ENCODE results near the gene RSL1D1.
"Not testable (repeated sequence)": the region's sequence is repeated elsewhere in the genome, so short reads cannot be mapped to it uniquely, and the experiment has no call there.

RSL1D1 gene

GRCh38 chr16:11819798-11820197, 31.5 kb downstream of the RSL1D1 start:
- TF ChIP-seq CTCF (IDR thresholded peaks at IDR 0.05; ENCODE audit: low read depth, low read length, missing control alignments) = no peak
- DNase-seq (ENCODE audit: low read depth) = no peak
- in situ Hi-C loops (cut with HindIII; ENCODE audit: low sequenced_read_pairs) = no loop called here
- H3K4me3 ChIP-seq (ENCODE audit: low read depth, low read length) = no peak overlapping the region

- H3K4me3 ChIP-seq (ENCODE audit: low read depth, low read length); in situ Hi-C loops (cut with HindIII; ENCODE audit: low sequenced_read_pairs); DNase-seq (ENCODE audit: low read depth): not testable (repeated sequence)
Observed at GRCh38 chr16:11818970-11819369, 32.4 kb downstream of the RSL1D1 start.

- TF ChIP-seq CTCF (IDR thresholded peaks at IDR 0.05; ENCODE audit: low read depth, low read length, missing control alignments) = no peak
- no peak for DNase-seq (ENCODE audit: low read depth)
- H3K4me3 ChIP-seq (ENCODE audit: low read depth, low read length) = no peak overlapping the region
- in situ Hi-C loops (cut with HindIII; ENCODE audit: low sequenced_read_pairs) = no loop called here
Observed at GRCh38 chr16:11816123-11816522, 35.2 kb downstream of the RSL1D1 start.

GRCh38 chr16:11814800-11815199, 36.5 kb downstream of the RSL1D1 start:
- in situ Hi-C loops (cut with HindIII; ENCODE audit: low sequenced_read_pairs); H3K4me3 ChIP-seq (ENCODE audit: low read depth, low read length); DNase-seq (ENCODE audit: low read depth): not testable (repeated sequence)

- in situ Hi-C loops (cut with HindIII; ENCODE audit: low sequenced_read_pairs) = no loop called here
- H3K4me3 ChIP-seq (ENCODE audit: low read depth, low read length) = no peak overlapping the region
- DNase-seq (ENCODE audit: low read depth) = no peak
- no peak for TF ChIP-seq CTCF (IDR thresholded peaks at IDR 0.05; ENCODE audit: low read depth, low read length, missing control alignments)
Observed at GRCh38 chr16:11806721-11807120, 44.6 kb downstream of the RSL1D1 start.

- DNase-seq (ENCODE audit: low read depth) = no peak
- no peak overlapping the region for H3K4me3 ChIP-seq (ENCODE audit: low read depth, low read length)
- in situ Hi-C loops (cut with HindIII; ENCODE audit: low sequenced_read_pairs) = no loop called here
- no peak for TF ChIP-seq CTCF (IDR thresholded peaks at IDR 0.05; ENCODE audit: low read depth, low read length, missing control alignments)
Observed at GRCh38 chr16:11805556-11805955, 45.8 kb downstream of the RSL1D1 start.

- TF ChIP-seq CTCF (IDR thresholded peaks at IDR 0.05; ENCODE audit: low read depth, low read length, missing control alignments) = no peak
- no peak overlapping the region for H3K4me3 ChIP-seq (ENCODE audit: low read depth, low read length)
- in situ Hi-C loops (cut with HindIII; ENCODE audit: low sequenced_read_pairs) = no loop called here
- DNase-seq (ENCODE audit: low read depth) = no peak
Observed at GRCh38 chr16:11801481-11802021, 49.8 kb downstream of the RSL1D1 start.

GRCh38 chr16:11800382-11800718, 51.0 kb downstream of the RSL1D1 start:
- DNase-seq (ENCODE audit: low read depth) = no peak
- TF ChIP-seq CTCF (IDR thresholded peaks at IDR 0.05; ENCODE audit: low read depth, low read length, missing control alignments) = no peak
- no peak overlapping the region for H3K4me3 ChIP-seq (ENCODE audit: low read depth, low read length)
- in situ Hi-C loops (cut with HindIII; ENCODE audit: low sequenced_read_pairs) = no loop called here

All from astrocyte of the cerebellum (primary cell).